HG03097 (cell line): Measurements from ENCODE around the gene MGAT5.

ENCODE experiments used
- ATAC-seq: cut with Tn5 transposase; IDR thresholded peaks from one replicate; pipeline ENCODE4 v1.9.1; 2021; ENCODE audit not compliant: unreplicated experiment, low FRiP score

MGAT5 gene

GRCh38 chr2:134296301-134296700 lies 42.4 kb downstream of the MGAT5 start:
- ATAC-seq = no peak

- no peak for ATAC-seq
Observed at GRCh38 chr2:134299334-134299733, 45.5 kb downstream of the MGAT5 start.

- ATAC-seq = no peak
Observed at GRCh38 chr2:134300585-134300984, 46.7 kb downstream of the MGAT5 start.

GRCh38 chr2:134301099-134301927 lies 47.4 kb downstream of the MGAT5 start:
- no peak for ATAC-seq

GRCh38 chr2:134301928-134302260 lies 48.0 kb downstream of the MGAT5 start:
- no peak for ATAC-seq

GRCh38 chr2:134304394-134305108 lies 50.7 kb downstream of the MGAT5 start:
- ATAC-seq = no peak

GRCh38 chr2:134305109-134305491 lies 51.2 kb downstream of the MGAT5 start:
- no peak for ATAC-seq

- no peak for ATAC-seq
Observed at GRCh38 chr2:134306521-134306920, 52.6 kb downstream of the MGAT5 start.

- no peak for ATAC-seq
Observed at GRCh38 chr2:134307334-134307733, 53.5 kb downstream of the MGAT5 start.

- ATAC-seq = no peak
Observed at GRCh38 chr2:134308474-134309385, 54.9 kb downstream of the MGAT5 start.

GRCh38 chr2:134310107-134311079 lies 56.5 kb downstream of the MGAT5 start:
- ATAC-seq = no peak

- ATAC-seq = no peak
Observed at GRCh38 chr2:134312482-134312881, 58.6 kb downstream of the MGAT5 start.

- no peak for ATAC-seq
Observed at GRCh38 chr2:134314202-134314601, 60.3 kb downstream of the MGAT5 start.

GRCh38 chr2:134314681-134315368 lies 61.0 kb downstream of the MGAT5 start:
- no peak for ATAC-seq

GRCh38 chr2:134315471-134315870 lies 61.6 kb downstream of the MGAT5 start:
- no peak for ATAC-seq

GRCh38 chr2:134319596-134320254 lies 65.9 kb downstream of the MGAT5 start:
- no peak for ATAC-seq

GRCh38 chr2:134320930-134321329 lies 67.1 kb downstream of the MGAT5 start:
- no peak for ATAC-seq

GRCh38 chr2:134323777-134324176 lies 69.9 kb downstream of the MGAT5 start:
- ATAC-seq = no peak

GRCh38 chr2:134324430-134324829 lies 70.6 kb downstream of the MGAT5 start:
- no peak for ATAC-seq
